Panc1 (cell line): ENCODE results near the gene CLDN9. TPM values are rescaled to one million over a fixed set of nuclear protein-coding genes. Genes with fewer than 3 reads are reported as not detected.
A peak's percentile ranks its signal among the peaks of the same experiment; 100 is the strongest.

Experiments used
- ATAC-seq: fragments of 200-7000 bp; cut with Tn5 transposase; 2 replicates; pipeline ENCODE4 v1.9.1; 2020; ENCODE audit warnings: mild to moderate bottlenecking, moderate library complexity
- BruUV-seq: library from RNA; stranded (reverse); fragments of 400-500 nt; replicated peaks from 2 replicates; lab custom pipeline; 2021; lab: Mats Ljungman, UMichigan
- CTCF ChIA-PET: fragments of 300-600 bp; sonication (Branson Sonifier 250); formaldehyde crosslinking; loops from one replicate; lab custom pipeline; 2022; ENCODE audit warnings: antibody characterized with exemption; lab: Charles Lee
- POLR2A ChIA-PET: fragments of 300-600 bp; sonication (Branson Sonifier 250); formaldehyde crosslinking; loops from one replicate; lab custom pipeline; 2022; ENCODE audit warnings: antibody characterized with exemption; lab: Charles Lee
- DNase-seq: peaks from one replicate; pipeline ENCODE4 v3.0.0-alpha.2; 2010; ENCODE audit warnings: low read depth, low spot score
- H3K27ac ChIP-seq: 2 replicates; pipeline ENCODE4 v1.5.1; 2011; ENCODE audit warnings: mild to moderate bottlenecking, low read length, inconsistent platforms
- H3K27me3 ChIP-seq: fragments of 200-500 bp; sonication (Bioruptor generic); 2 replicates; pipeline ENCODE4 v1.6.0; 2014; ENCODE audit warnings: low read length, inconsistent platforms; ENCODE audit not compliant: control insufficient read depth, insufficient read depth
- H3K36me3 ChIP-seq: fragments of 200-500 bp; sonication (Bioruptor generic); 2 replicates; pipeline ENCODE4 v1.5.1; 2014; ENCODE audit warnings: inconsistent platforms, mild to moderate bottlenecking, low read length, moderate library complexity; ENCODE audit not compliant: control insufficient read depth, insufficient read depth
- H3K4me1 ChIP-seq: 2 replicates; pipeline ENCODE4 v1.5.1; 2011; ENCODE audit warnings: inconsistent platforms, mild to moderate bottlenecking, low read length, moderate library complexity; ENCODE audit not compliant: control insufficient read depth, insufficient read depth
- H3K4me3 ChIP-seq, 2 experiments: 2 replicates each; pipeline ENCODE4 v1.5.1; 2011 to 2012; ENCODE audit warnings: low read depth in 2 of 2, low read length in 2 of 2, mild to moderate bottlenecking in 2 of 2, inconsistent platforms in 1 of 2, moderate library complexity in 1 of 2
- H3K9me3 ChIP-seq: fragments of 200-500 bp; sonication (Bioruptor generic); 2 replicates; pipeline ENCODE4 v1.5.1; 2014; ENCODE audit warnings: low read depth, mild to moderate bottlenecking, inconsistent platforms, low read length, moderate library complexity; ENCODE audit not compliant: control insufficient read depth, insufficient read depth
- CTCF ChIP-seq: fragments of 450-650 bp; IDR thresholded peaks from 2 replicates; pipeline ENCODE4 v1.5.1; 2017; ENCODE audit warnings: mild to moderate bottlenecking
- POLR2AphosphoS5 ChIP-seq: IDR thresholded peaks from 2 replicates; pipeline ENCODE4 v1.6.1; 2012; ENCODE audit warnings: mild to moderate bottlenecking, low read depth, low read length, moderate library complexity
- SIN3A ChIP-seq: IDR thresholded peaks from 2 replicates; pipeline ENCODE4 v1.6.1; 2012; ENCODE audit warnings: low read depth, mild to moderate bottlenecking, low read length, moderate library complexity, borderline replicate concordance; ENCODE audit not compliant: insufficient read depth
- TCF7L2 ChIP-seq: IDR thresholded peaks from 2 replicates; pipeline ENCODE4 v1.6.1; 2011; ENCODE audit warnings: mild to moderate bottlenecking, low read depth, low read length, inconsistent platforms
- in situ Hi-C: cut with HindIII; loops from 2 replicates; pipeline ENCODE4 v1.10.0; 2016; ENCODE audit warnings: low sequenced_read_pairs, low pct_unique_long_range_greater_than_20kb
- intact Hi-C: fragments of 100-400 bp; cut with micrococcal nuclease; formaldehyde crosslinking; loops from one replicate; pipeline ENCODE4 v1.10.0; 2022; ENCODE audit not compliant: unreplicated experiment
- total RNA-seq: library from RNA; stranded (reverse); gene quantifications from one replicate; pipeline ENCODE4 v1.2.1, GENCODE V29; 2021; ENCODE audit not compliant: unreplicated experiment
- TF ChIP-seq, protein P1 (sequence below), 2 experiments: IDR thresholded peaks; 2 replicates each; pipeline ENCODE4 v1.6.1; 2011 to 2012; ENCODE audit warnings: low read depth in 2 of 2, control low read depth in 1 of 2, low read length in 1 of 2, mild to moderate bottlenecking in 1 of 2, moderate library complexity in 1 of 2; ENCODE audit not compliant: insufficient read depth in 1 of 2

The CLDN9 gene
- total RNA-seq, 1 experiment from 2014 or later, result 1.6 TPM

GRCh38 chr16:3004319-3004718, 8.4 kb upstream of the CLDN9 start:
- Histone ChIP-seq H3K27ac (no peak overlapping the region), H3K27me3 (no peaks in the 10 kb centered on the region), H3K4me3 (peak overlapping the region in 1 of 2 experiments; percentile 18; a peak in 3 of 4 replicates), H3K36me3 (no peaks in the 10 kb centered on the region), H3K4me1 (peaks cover 25% of the 10 kb centered on the region), H3K9me3 (no peaks in the 10 kb centered on the region)
- ATAC-seq (peak; percentile 60), DNase-seq (no peak)
- intact Hi-C loops (no loop called here), in situ Hi-C loops (no loop called here)
- CTCF ChIA-PET, result interaction anchor here (0.7 to 1.2 kb wide), 4 partner anchors 16 to 27 kb away, joined by 3 to 11 read pairs (median 4); partner anchors contain the start of gene TNFRSF12A
- POLR2A ChIA-PET, result interaction anchor here (0.6 kb wide), 2 partner anchors 20 to 29 kb away, joined by 3 to 4 read pairs; no protein-coding TSS in a partner anchor
- no TSS peak for BruUV-seq
- TF ChIP-seq TCF7L2, result no peak
- TF ChIP-seq SIN3A, result no peak
- TF ChIP-seq, protein P1, sequence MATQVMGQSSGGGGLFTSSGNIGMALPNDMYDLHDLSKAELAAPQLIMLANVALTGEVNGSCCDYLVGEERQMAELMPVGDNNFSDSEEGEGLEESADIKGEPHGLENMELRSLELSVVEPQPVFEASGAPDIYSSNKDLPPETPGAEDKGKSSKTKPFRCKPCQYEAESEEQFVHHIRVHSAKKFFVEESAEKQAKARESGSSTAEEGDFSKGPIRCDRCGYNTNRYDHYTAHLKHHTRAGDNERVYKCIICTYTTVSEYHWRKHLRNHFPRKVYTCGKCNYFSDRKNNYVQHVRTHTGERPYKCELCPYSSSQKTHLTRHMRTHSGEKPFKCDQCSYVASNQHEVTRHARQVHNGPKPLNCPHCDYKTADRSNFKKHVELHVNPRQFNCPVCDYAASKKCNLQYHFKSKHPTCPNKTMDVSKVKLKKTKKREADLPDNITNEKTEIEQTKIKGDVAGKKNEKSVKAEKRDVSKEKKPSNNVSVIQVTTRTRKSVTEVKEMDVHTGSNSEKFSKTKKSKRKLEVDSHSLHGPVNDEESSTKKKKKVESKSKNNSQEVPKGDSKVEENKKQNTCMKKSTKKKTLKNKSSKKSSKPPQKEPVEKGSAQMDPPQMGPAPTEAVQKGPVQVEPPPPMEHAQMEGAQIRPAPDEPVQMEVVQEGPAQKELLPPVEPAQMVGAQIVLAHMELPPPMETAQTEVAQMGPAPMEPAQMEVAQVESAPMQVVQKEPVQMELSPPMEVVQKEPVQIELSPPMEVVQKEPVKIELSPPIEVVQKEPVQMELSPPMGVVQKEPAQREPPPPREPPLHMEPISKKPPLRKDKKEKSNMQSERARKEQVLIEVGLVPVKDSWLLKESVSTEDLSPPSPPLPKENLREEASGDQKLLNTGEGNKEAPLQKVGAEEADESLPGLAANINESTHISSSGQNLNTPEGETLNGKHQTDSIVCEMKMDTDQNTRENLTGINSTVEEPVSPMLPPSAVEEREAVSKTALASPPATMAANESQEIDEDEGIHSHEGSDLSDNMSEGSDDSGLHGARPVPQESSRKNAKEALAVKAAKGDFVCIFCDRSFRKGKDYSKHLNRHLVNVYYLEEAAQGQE (IDR thresholded peaks at IDR 0.05; ENCODE audit: insufficient read depth in 1 of 2, low read depth in 2 of 2, low read length in 1 of 2), result no peak
- TF ChIP-seq CTCF, result no peak
- no peak for TF ChIP-seq POLR2AphosphoS5

DNA sequence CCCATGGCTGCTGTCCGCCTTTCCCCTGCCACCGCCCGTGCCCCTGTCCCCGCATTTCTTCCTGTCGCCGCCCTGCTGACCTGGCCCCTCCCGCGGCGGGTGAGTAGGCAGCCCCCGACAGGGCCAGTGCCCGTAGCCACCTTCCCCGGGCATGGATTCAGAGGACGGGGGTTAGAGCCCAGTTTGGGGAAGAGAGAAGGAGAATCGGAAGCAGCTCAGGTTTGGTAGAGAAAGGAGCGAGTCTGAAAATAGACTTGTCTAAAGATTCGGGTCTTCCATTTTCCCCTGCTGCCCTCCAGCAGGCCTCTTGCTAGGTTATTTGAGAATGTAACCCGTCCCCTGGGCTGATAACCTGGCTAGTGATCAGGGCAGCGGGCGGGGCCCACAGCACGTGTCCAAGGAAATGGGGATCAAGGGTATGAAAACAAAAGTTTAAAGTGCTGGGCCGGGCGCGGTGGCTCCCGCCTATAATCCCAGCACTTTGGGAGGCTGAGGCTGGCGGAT, 7.9 kb upstream of the CLDN9 start:
- in situ Hi-C loops (no loop called here), intact Hi-C loops (no loop called here)
- Histone ChIP-seq H3K4me1 (peaks cover 29% of the 10 kb centered on the region), H3K9me3 (no peaks in the 10 kb centered on the region), H3K27me3 (no peaks in the 10 kb centered on the region), H3K4me3 (peak overlapping the region; percentile 64 to 87), H3K36me3 (no peaks in the 10 kb centered on the region), H3K27ac (peak overlapping the region; percentile 91)
- ChIA-PET CTCF (interaction anchor here (0.6 kb wide), 1 partner anchor 27 kb away, joined by 3 read pairs; no protein-coding TSS in a partner anchor), POLR2A (interaction anchor here (0.6 kb wide), 2 partner anchors 20 to 29 kb away, joined by 3 to 4 read pairs; no protein-coding TSS in a partner anchor)
- ATAC-seq (peak; percentile 46), DNase-seq (no peak)
- no TSS peak for BruUV-seq
- TF ChIP-seq, protein P1 (IDR thresholded peaks at IDR 0.05; ENCODE audit: insufficient read depth in 1 of 2, low read depth in 2 of 2, low read length in 1 of 2), result no peak
- TF ChIP-seq SIN3A (no peak), CTCF (no peak), POLR2AphosphoS5 (peak; percentile 42; the same call in 1 of the 2 replicates), TCF7L2 (no peak)
